Uterus (tissue), 2 donors: ENCODE data around the gene HOXA11.

Experiments
- POLR2A ChIP-seq, 2 donors: fragments of 450-650 bp; IDR thresholded peaks; one replicate each; pipeline ENCODE4 v1.6.1; 2016; ENCODE audit warnings: antibody characterized with exemption in 2 of 2, mild to moderate bottlenecking in 1 of 2, moderate library complexity in 1 of 2
- TF ChIP-seq, protein P1 (sequence below), 4 experiments: fragments of 200-600 bp in 2 of 4; fragments of 450-650 bp in 2 of 4; sonication (generic) in 2 of 4; IDR thresholded peaks; one replicate each; pipeline ENCODE4 v1.5.1; 2016 to 2019; ENCODE audit warnings: antibody characterized with exemption in 4 of 4, mild to moderate bottlenecking in 2 of 4, moderate library complexity in 1 of 4

DNA sequence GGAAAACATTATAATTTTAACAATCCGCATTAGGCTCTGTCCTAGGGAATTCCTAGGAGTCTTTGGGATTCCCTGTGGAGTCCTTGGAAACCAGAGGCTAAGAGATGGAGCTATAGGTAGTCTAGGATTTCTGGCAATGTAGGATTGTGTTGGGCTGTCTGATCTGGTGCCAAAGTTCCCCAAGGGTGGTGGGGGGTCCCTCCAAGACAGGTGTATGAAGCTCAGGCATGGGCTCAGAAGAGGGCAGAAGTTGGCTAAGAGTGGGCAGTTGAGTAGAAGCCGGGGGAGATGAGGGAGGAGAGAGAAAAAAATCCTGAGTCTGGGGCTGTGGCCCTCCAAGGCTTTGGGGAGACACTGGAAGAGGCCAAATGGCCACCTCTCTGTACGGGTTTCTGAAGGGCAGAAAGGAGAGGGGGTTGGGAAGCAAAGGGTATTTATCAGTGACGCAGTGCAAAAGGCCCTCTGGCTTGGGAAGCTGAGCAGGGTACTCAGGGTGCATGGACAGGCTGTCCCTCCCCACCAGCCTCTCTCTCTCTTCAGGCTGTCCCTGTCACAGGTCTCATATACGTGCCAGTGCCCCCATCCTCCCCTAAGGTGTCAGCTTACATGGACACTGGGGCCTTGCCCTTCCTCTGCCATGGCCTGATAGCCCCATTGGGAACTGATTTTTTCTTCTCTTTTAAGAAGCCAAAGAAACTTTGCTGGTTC lies 38.4 kb downstream of the HOXA11 start:
- TF ChIP-seq POLR2A (IDR thresholded peaks at IDR 0.05) = no peak
- TF ChIP-seq, protein P1, sequence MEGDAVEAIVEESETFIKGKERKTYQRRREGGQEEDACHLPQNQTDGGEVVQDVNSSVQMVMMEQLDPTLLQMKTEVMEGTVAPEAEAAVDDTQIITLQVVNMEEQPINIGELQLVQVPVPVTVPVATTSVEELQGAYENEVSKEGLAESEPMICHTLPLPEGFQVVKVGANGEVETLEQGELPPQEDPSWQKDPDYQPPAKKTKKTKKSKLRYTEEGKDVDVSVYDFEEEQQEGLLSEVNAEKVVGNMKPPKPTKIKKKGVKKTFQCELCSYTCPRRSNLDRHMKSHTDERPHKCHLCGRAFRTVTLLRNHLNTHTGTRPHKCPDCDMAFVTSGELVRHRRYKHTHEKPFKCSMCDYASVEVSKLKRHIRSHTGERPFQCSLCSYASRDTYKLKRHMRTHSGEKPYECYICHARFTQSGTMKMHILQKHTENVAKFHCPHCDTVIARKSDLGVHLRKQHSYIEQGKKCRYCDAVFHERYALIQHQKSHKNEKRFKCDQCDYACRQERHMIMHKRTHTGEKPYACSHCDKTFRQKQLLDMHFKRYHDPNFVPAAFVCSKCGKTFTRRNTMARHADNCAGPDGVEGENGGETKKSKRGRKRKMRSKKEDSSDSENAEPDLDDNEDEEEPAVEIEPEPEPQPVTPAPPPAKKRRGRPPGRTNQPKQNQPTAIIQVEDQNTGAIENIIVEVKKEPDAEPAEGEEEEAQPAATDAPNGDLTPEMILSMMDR (IDR thresholded peaks at IDR 0.05) = no peak
